GM06990 (cell line): Measurements from ENCODE around the gene IGF1R.

Source experiments
- DNase-seq: peaks from one replicate; pipeline ENCODE4 v3.0.0-alpha.2; 2011; ENCODE audit not compliant: insufficient read length; ENCODE audit errors: extremely low read depth
- H3K27me3 ChIP-seq: replicated peaks from 2 replicates; pipeline ENCODE4 v1.6.0; 2011; ENCODE audit warnings: low read length; ENCODE audit not compliant: control insufficient read depth, insufficient read depth
- H3K36me3 ChIP-seq: 2 replicates; pipeline ENCODE4 v1.5.1; 2011; ENCODE audit warnings: low read length; ENCODE audit not compliant: control insufficient read depth, insufficient read depth
- H3K4me3 ChIP-seq: replicated peaks from 2 replicates; pipeline ENCODE4 v1.5.1; 2011; ENCODE audit warnings: low read depth, mild to moderate bottlenecking, control low read depth, low read length
- CTCF ChIP-seq: IDR thresholded peaks from 2 replicates; pipeline ENCODE4 v1.5.1; 2011; ENCODE audit warnings: low read length, control low read depth, mild to moderate bottlenecking, inconsistent platforms; ENCODE audit not compliant: insufficient read depth, poor library complexity, severe bottlenecking

The IGF1R gene

GRCh38 chr15:98806275-98806895 is 158.0 kb downstream of the IGF1R start:
- H3K27me3 ChIP-seq: no peaks in the 10 kb centered on the region
- TF ChIP-seq CTCF: no peak
- no peaks in the 10 kb centered on the region for H3K36me3 ChIP-seq
- no peak for DNase-seq
- H3K4me3 ChIP-seq: no peak overlapping the region

GRCh38 chr15:98807262-98807661 is 158.9 kb downstream of the IGF1R start:
- H3K4me3 ChIP-seq: no peak overlapping the region
- TF ChIP-seq CTCF: no peak
- no peaks in the 10 kb centered on the region for H3K36me3 ChIP-seq
- H3K27me3 ChIP-seq: no peaks in the 10 kb centered on the region
- DNase-seq: no peak

- no peaks in the 10 kb centered on the region for H3K27me3 ChIP-seq
- no peak for TF ChIP-seq CTCF
- H3K4me3 ChIP-seq: no peak overlapping the region
- H3K36me3 ChIP-seq: no peaks in the 10 kb centered on the region
- no peak for DNase-seq
These were observed 160.9 kb downstream of the IGF1R start for GRCh38 chr15:98809273-98809672.

GRCh38 chr15:98812716-98813446 is 164.5 kb downstream of the IGF1R start:
- Histone ChIP-seq H3K36me3 (no peaks in the 10 kb centered on the region), H3K27me3 (no peaks in the 10 kb centered on the region), H3K4me3 (no peak overlapping the region)
- no peak for DNase-seq
- no peak for TF ChIP-seq CTCF

GRCh38 chr15:98813951-98814350 is 165.6 kb downstream of the IGF1R start:
- Histone ChIP-seq H3K27me3 (no peaks in the 10 kb centered on the region), H3K36me3 (no peaks in the 10 kb centered on the region)
- DNase-seq: no peak

More at GRCh38 chr15:98813951-98814350, 165.6 kb downstream of the IGF1R start:
- H3K4me3 ChIP-seq: no peak overlapping the region
- TF ChIP-seq CTCF: no peak
